Activated T-helper 9 cell treated with anti-CD3 and anti-CD28 coated beads, Interleukin-2, amount 50 U/mL, for 16 hours (primary cell): ENCODE data around the gene PDCD11.
"Not testable (repeated sequence)": the region's sequence is repeated elsewhere in the genome, so short reads cannot be mapped to it uniquely, and the experiment has no call there.

Source experiments
- DNase-seq: peaks from one replicate; pipeline ENCODE4 v3.0.0-alpha.2; 2020; ENCODE audit warnings: low read depth

Gene PDCD11

DNA sequence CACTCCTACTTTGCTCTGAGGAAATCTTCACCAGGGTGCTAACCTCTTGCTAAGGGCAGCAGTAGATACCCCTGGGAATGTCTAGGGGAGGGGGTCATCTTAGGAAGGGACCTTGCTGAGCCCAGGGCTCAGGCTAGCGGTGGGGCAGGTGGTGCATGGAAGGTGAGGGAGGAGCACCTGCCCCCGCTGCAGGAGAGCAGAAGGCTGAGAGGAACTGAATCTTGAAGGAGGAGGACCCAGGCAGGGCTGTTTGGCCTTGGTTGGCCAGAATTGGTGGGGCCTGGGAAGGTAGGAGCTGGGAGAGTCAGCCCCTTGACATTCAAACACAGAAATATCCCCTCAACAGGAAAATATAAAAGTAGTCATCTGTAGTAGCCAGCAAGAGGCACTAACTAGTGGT, 75.6 kb downstream of the PDCD11 start:
- no peak for DNase-seq

DNA sequence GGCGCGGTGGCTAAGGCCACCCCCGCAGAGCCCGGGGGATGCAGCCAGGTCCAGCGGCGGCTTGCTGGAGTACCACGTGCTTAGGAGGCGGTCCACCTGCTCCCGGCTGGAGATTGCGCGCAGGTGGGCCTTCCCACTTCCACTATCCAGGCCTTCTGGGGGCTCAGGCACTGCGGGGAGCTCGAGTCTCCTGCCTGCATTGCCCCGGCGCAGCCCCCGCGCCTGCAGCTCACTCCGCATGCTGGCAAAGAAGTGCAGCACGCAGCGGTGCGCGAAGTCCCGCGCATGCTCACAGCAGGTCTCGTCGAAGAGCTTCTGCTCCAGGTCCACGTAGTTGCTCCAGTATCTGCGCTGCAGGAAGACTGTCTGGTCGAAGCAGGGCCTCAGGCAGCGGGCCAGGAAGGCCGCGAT, 76.8 kb downstream of the PDCD11 start:
- DNase-seq, result no peak

DNA sequence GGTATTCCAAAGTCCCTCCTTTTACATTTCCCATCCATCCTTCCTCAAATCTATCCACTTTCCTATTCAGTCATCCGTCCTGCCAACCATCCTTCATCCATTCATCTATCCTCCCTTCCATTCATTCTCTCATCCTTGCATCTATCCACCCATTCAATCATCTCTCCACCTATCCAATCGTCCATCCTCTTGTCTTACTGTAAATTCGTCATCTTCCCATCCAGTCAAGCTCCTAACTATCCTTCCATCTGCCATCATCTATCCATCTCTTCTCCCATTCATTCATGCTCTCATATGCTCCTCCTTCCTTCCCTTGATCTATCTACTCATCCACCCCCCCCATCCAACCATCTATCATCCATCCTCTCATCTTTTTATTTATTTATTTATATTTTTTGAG, 77.7 kb downstream of the PDCD11 start:
- DNase-seq, result no peak

DNA sequence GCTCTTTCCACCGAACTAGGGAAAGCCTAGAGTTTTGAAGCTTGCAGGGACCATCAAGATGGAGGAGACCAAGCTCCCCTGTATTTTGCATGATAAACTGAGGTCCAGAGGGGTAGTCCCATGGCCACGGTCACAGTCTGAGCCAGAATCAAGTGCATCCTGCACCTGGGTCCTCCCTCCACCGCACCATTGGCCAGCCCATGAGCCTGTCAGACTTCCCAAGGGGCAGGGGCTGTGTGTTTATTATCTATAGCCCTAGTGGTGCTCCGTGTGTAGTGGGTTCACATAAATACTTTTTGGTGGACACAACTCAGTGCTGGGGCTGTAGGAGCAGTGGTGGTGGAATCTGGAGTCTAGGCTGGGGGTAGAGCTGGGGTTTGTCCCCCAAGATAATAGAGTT, 79.0 kb downstream of the PDCD11 start:
- DNase-seq, result no peak

DNA sequence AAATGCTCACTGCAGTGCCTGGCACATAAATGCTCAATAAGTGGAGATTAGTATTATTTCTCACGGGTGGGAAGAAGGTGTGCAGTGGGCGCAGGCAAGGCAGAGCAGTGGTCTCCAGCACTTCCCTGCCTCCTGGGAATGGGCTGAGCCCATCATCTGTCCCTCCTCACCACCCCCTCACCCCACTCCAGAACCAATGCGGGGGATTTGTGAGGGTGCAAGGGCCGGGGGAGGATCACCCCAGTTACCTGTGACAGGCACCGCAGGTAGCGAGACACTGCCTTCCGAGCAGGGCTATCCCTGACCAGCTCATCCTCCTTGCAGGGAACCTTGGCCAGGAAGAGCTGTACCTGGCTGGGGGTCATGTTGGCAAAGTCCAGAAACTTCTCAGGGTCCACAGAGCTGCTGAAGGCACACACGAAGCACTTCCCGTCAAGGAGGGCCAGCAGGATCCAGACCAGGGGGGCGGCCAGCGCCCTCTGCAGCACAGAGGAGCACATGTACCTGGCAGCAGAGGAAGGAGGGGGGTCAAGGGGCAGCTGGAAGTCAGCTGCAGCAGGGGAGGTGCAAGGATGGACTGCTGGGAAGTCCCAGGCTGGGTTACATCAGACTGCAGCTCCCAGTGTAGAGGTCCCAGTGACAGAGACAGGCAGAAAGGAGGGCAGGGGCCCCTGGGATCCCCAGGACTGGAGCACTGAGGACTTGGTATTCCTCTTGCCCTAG, 79.8 kb downstream of the PDCD11 start:
- no peak for DNase-seq

DNA sequence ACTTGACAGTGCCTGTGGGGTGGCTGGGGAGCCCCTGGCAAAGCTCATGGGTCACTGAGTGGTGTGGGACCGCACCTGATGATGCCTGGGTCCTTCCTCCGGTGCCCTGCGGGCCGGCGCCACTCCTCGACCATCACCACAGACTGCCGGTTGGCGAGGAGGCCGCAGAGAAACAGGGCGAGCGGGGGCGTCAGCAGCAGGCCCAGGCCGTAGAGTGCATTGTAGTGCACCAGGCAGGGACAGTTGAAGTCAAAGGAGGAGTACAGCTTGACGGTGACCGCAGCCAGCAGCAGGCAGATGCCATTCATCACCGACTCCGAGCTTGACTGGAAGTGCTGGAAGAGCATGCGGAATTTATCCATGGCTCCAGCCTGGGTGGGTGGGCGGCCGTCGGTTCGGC, 82.2 kb downstream of the PDCD11 start:
- DNase-seq, result no peak

DNA sequence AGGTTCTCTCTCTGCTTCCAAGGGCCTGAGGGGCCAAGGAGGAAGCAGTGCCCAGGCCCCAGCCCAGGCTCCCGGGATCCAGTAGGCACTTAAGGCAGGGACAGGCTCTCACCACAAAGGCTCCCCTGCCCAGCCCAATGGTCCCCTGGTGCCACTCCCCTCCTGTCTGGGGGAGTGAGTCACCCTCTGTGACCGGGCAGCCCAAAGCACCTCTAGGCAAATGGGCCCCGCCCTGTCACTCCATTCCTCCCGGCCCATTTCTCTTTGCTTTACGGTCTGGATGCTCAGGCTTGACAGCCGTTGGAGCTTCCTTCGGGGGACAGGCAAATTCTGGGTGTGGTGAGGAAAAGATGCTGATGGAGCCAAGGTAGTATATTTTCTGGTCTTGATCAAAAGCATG, 82.7 kb downstream of the PDCD11 start, which contains the start of gene CALHM3:
Gene CALHM3, minus strand, starts transcription at position 106 of the 400 bp plus-strand sequence. CDS start 208 bp downstream, outside the sequence.
- DNase-seq, result no peak

DNA sequence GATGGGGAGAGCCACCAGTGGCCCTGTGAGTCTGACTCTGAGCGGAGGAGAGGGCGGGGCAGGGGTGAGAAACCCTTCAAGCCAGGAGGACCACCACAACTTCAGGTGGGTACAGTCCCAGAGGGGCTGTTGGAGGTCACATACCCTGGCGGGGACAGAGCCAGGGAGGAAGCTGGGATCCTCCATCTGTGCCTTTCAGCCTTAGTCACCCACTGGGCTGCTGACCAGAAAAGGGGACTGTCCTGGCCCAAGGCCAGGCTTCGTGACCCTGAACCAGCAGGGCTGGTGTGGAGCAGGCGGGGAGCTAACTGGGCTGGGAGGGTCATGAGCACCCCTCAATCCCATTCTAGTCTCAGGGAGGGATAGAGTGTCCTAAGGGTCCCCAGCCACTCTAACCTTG, 84.1 kb downstream of the PDCD11 start:
- no peak for DNase-seq

DNA sequence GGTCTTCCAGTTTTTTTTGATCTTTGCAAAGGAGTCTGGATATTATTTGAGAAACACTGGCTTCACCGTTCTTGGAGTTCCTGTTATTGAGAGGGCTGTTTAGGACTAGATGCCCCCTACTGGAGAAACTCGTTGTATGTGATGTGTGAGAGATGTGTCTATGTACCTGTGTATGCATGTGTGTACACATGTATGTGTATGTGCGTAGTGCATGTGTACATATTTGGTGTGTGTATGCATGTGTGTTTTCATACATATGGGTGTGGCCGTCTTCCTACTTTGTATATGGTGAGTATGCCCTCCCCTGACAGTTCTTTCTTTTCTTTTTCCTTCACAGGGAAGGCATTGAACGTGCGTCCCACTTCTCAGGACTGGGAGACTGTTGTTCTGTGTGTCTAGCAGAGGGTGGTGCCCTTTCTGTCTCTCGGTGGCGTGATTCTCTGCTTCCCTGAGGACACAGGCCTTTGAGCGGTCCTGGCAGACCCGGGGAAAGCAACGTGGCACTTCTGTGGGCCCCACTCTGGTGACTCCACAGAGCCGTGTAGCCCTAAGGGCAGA, 85.6 kb downstream of the PDCD11 start:
- DNase-seq, result no peak

DNA sequence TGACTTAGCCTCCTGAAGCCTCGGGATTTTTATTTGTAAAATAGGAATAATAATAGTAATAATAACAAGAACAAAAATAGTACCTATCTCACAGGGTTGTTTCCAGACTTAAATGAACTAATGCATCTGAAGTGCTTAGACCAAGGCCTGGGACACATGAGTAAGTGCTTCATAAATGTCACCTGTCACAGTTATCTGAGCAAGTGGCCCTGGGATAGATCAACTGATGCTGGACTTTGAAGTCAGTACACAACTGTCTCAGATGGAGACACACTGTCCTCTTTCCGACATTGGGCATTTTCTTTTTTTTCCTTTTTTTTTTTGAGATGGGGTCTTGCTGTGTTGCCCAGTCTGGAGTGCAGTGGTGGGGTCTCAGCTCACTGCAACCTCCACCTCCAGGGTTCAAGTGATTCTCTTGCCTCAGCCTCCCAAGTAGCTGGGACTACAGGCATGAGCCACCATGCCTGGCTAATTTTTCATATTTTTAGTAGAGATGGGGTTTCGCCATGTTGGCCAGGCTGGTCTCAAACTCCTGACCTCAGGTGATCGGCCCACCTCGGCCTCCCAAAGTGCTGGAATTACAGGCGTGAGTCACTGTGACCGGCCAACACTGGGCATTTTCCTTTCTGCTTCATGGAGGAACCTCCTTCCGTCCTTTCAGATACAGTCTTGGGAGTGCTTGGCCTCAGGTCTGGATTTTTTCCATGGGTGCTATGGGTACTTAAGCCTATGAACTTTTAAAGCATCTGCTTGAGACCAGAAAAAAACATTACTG, 90.4 kb downstream of the PDCD11 start:
- not testable (repeated sequence) for DNase-seq

DNA sequence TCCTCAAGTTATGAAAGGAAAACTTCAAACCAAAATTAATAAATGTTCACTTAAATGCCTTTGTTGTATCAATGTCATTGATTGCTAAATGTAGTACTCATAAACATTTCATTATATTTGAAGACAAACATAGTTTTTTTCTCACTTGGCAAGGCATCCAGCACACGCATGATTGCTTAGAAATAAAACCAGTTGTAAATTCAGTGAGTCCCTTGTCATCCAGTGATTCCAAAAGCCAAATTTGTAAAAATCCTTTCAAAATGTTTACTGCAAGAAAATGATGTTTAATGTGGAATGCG, 90.9 kb downstream of the PDCD11 start:
- DNase-seq, result no peak

DNA sequence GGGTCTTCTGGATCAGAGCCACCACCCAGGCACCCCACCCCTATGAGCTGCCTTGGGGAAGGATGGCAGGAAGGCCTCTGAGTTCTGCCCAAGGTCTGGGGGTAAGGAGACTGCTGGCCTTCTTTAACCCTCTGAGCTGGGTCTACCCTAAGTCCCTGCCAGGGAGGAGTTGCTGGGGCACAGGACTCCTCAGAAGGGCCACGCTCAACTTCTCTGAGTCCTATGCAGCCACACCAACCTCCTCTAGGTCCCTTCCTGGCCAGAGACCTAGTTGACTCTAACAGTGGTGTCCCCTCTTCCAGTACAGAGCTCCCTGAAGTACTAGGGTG, 94.5 kb downstream of the PDCD11 start:
- DNase-seq, result no peak

DNA sequence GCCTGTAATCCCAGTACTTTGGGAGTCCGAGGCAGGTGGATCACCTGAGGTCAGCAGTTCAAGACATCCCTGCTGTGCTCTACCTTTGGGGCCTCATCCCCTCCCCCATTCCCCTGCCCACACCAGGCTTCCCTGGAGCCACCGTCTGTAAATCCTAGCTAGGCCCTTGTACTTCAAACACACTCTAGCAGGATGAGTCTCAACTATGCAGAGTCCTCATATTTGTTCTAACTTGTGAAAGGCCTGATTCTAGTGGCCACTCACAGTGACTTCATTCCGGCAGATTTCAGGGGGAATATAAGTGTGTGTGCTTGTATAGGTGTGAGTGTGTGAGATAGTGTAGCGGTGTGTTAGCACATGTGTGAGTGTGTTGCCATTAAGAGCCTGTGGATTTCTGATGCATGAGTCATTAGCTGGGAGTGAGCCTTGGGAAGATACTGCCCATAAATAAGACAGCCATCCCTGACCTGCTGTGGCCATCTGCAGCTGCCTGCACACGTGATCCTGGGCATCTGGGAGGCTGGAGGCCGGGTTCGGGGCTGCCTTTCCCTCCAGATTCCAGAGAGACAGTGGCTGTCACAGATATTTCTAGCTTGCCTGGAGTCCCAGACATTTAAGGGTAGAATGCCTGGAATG, 95.4 kb downstream of the PDCD11 start:
- DNase-seq, result no peak

DNA sequence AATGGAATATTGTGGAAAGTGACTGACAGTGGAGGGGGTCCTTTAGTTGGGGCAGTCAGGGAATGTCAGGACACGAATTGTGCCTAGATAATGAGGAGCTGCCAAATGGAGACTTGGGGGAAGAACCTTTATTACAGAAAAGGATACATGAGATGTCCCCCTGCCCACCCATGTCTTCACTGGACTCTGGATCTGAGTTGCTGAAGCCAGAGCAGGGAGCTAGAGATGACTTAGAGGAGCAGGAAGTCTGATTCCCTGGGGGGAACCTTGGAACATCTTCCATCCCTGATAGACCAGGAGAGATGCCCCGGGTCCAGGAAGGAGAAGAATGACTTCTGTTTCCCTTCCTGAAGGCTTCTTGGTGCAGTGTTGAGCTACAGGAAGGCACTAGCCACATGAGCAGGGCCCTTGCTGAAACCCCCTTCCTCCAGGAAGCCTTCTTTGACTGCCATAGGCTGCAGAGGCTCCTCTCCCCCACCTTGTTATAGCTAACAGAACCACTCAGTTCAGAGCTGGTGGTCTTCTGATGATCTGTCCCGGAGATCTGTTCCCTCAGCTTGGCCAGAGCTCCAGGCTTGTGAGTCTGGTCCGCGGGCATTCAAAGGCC, 96.3 kb downstream of the PDCD11 start:
- no peak for DNase-seq

DNA sequence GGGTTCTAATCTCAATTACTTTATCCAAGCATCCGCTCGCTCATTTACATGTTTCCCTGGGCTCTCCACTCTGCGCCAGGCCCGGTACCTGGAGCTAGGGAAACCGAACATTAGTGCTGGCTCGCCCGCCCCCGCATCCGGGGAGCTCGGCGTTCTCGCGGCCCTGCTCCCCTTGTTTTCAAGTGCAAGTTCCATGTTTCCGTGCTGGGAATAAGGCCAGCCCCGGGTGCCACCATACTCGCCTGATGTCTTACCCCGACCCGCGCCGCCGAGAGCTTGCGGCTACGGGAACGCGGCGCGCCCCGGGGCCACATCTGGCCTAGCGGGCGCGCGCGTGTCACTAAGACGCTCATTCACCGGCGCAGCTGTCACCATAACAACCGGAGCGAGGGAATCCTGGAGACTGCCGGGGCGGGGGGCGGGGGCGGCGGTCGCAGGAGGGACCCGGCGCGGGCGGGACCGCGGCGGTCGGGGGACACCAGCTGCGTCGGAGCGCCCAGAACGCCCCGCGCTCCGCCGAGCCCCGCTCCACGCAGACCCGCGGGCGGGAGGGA, 97.0 kb downstream of the PDCD11 start, which contains the start of gene NEURL1:
Gene NEURL1, plus strand, starts transcription at position 344 of the 554 bp plus-strand sequence. CDS start 683 bp downstream, outside the sequence.
- DNase-seq, result no peak

DNA sequence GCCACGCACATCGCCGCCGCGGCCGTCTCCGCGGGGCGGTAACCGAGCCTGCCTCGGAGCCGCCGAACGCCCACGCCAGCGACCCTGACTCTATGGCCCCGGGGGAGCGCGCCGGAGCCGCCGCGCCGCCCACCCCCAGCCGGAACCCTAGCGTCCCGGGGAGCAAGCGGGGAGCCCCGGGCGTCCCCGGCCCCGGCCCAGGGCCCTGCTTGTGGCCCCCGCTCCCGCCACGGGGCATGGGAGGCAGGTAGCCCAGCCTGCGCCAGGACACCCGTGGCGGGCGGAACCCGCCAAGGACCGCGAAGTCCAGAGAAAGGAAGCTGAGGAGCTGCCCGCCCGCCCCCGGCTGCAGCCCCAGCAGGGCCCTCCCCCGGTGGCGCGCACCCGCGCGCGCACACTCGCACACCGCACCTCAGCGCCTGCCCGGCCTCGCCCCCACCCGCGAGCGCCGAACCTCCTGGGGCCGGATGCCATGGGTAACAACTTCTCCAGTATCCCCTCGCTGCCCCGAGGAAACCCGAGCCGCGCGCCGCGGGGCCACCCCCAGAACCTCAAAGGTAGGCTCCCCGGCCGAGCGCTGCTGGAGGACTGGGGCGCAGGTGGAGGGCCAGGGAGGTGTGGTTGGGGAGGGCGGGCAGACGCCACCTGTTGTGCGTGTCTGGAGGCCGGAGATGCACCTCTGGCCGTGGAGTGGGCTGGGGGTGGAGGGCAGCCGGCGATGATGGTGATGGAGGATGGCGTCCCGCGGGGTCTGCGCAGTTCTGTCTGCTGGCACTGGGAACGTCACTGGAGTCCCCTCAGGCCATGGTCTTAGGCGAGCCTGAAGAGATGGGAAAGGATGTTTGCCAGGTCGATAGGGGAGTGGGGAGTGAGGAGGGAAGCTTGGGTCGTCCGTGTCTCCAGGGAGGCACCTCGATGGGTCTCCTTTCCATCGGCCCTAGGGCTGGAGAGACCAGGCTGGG, 97.8 kb downstream of the PDCD11 start:
- no peak for DNase-seq

DNA sequence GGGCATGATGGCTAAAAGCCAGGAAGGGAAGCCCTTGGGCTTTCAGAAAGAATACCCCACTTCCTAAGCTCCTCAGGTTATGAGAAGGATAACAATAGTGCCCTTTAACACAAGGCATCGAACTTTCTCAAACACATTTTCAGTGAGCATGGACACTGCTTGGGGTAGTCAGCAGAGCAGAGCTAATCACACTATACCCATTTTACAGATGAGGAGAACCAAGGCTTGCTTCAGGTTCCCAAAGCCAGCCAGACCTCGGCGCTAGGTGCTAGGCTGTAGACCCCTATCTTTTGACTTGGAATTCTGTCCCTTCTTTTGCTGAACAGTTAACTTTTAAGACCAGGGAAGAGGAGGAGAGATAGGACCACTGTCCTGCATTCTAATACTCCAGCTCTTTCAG, 98.9 kb downstream of the PDCD11 start:
- DNase-seq, result no peak
